Testis (tissue), 3 donors: Measurements from ENCODE around the gene FGF5. TPM values are rescaled to one million over a fixed set of nuclear protein-coding genes. Genes with fewer than 3 reads are reported as not detected.
"Not testable (repeated sequence)": the region's sequence is repeated elsewhere in the genome, so short reads cannot be mapped to it uniquely, and the experiment has no call there.

Experiments
- DNase-seq: peaks from one replicate; pipeline ENCODE4 v3.0.0-alpha.2; 2019
- H3K27ac ChIP-seq, 2 donors: fragments of 200-600 bp; sonication (generic); one replicate each; pipeline ENCODE4 v1.5.1; 2019
- H3K27me3 ChIP-seq: fragments of 200-600 bp; sonication (generic); one replicate; pipeline ENCODE4 v1.5.1; 2019
- H3K36me3 ChIP-seq: fragments of 200-600 bp; sonication (generic); one replicate; pipeline ENCODE4 v1.5.1; 2017; ENCODE audit warnings: low read depth; ENCODE audit errors: missing control alignments
- H3K4me1 ChIP-seq: fragments of 200-600 bp; sonication (generic); one replicate; pipeline ENCODE4 v1.5.1; 2019
- H3K4me3 ChIP-seq, 2 donors: fragments of 200-600 bp; sonication (generic); one replicate each; pipeline ENCODE4 v1.5.1; 2017 to 2019
- H3K9me3 ChIP-seq: fragments of 200-600 bp; sonication (generic); one replicate; pipeline ENCODE4 v1.5.1; 2017
- POLR2A ChIP-seq: fragments of 450-650 bp; IDR thresholded peaks from one replicate; pipeline ENCODE4 v1.6.1; 2017; ENCODE audit warnings: antibody characterized with exemption, mild to moderate bottlenecking, moderate library complexity
- WGBS, 2 donors: methylation state at CpG; one replicate each; pipeline ENCODE4 v1.1.5; 2018; 5-methylcytosine and 5-hydroxymethylcytosine counted together
- intact Hi-C: fragments of 100-400 bp; cut with DNase I; formaldehyde crosslinking; loops from one replicate; pipeline ENCODE4 v1.15.1; 2023; ENCODE audit warnings: low total_unique reads
- polyA plus RNA-seq: library from polyadenylated mRNA; stranded (reverse); fragments of 350-450 nt; fragmentation: Illumina TruSeq; extraction: RNeasy Lipid Tissue Mini Kit (QIAGEN cat#74804); gene quantifications from one replicate; pipeline ENCODE4 v1.2.3, GENCODE V29; 2014; ENCODE audit warnings: low read depth, low replicate concordance; ENCODE audit not compliant: insufficient read depth
- total RNA-seq, 2 donors: library from RNA; depleted of rRNA; stranded (reverse); fragments of >200 nt; gene quantifications; one replicate each; pipeline ENCODE4 v1.2.3, GENCODE V29; 2016
- TF ChIP-seq, protein P1 (sequence below), 3 experiments: fragments of 450-650 bp in 2 of 3; fragments of 200-600 bp in 1 of 3; sonication (generic) in 1 of 3; IDR thresholded peaks; one replicate each; pipeline ENCODE4 v1.5.1; 2016 to 2019; ENCODE audit warnings: antibody characterized with exemption in 3 of 3, mild to moderate bottlenecking in 2 of 3, moderate library complexity in 1 of 3

The FGF5 gene
- total and polyA plus RNA-seq, 3 donors from 2014 or later = not detected

DNA sequence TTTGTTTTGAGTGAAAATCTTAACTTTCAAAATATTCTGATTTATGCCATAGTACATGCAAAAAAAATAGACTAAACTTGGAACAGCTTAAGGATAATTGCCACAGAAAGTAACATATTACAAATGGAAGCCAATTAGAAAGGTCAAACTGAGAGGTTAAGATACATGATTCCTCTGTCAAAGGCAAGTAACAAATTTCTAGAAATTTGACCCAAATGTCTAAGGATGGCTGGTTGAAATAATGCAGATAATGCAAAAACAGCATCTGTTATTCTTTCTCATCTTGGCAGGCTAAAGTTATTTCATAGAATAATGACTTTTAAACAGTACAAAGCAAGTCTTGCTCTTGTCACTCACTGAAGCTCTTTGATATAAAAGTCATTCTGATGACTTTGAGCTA is 10.5 kb downstream of the FGF5 start:
- intact Hi-C loops = no loop called here
- Histone ChIP-seq H3K27me3 (no peaks in the 10 kb centered on the region), H3K27ac (no peak overlapping the region), H3K9me3 (no peaks in the 10 kb centered on the region), H3K4me3 (no peak overlapping the region), H3K4me1 (no peaks in the 10 kb centered on the region), H3K36me3 (no peaks in the 10 kb centered on the region)
- no peak for DNase-seq
- TF ChIP-seq, protein P1, sequence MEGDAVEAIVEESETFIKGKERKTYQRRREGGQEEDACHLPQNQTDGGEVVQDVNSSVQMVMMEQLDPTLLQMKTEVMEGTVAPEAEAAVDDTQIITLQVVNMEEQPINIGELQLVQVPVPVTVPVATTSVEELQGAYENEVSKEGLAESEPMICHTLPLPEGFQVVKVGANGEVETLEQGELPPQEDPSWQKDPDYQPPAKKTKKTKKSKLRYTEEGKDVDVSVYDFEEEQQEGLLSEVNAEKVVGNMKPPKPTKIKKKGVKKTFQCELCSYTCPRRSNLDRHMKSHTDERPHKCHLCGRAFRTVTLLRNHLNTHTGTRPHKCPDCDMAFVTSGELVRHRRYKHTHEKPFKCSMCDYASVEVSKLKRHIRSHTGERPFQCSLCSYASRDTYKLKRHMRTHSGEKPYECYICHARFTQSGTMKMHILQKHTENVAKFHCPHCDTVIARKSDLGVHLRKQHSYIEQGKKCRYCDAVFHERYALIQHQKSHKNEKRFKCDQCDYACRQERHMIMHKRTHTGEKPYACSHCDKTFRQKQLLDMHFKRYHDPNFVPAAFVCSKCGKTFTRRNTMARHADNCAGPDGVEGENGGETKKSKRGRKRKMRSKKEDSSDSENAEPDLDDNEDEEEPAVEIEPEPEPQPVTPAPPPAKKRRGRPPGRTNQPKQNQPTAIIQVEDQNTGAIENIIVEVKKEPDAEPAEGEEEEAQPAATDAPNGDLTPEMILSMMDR (IDR thresholded peaks at IDR 0.05) = no peak
- TF ChIP-seq POLR2A = no peak

DNA sequence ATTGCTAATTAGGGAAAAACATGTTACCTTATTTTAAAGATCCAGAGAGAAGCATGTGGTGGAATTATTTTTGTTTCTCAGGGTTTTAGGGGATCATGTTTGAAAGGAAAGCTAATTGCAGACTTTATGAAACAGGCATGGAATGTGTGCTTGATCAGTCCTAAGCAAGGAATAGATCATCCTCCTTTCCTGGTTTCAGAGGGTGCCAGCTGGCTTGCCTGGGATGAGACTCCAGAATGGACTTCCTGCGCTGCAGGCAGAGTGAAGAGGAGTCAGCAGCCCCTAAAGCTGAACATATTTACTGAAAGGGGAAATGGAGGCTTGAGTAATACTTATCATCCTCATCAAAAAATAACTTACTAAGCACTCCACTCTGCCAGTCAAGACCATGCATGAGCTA is 13.3 kb downstream of the FGF5 start:
- H3K9me3 ChIP-seq = no peaks in the 10 kb centered on the region
- no peaks in the 10 kb centered on the region for H3K27me3 ChIP-seq
- no peak for DNase-seq
- H3K27ac ChIP-seq = no peak overlapping the region
- H3K4me3 ChIP-seq = no peak overlapping the region
- 94 to 100% methylated on average over 1 of the region's 1 CpG for WGBS, 2 donors
- no peak for TF ChIP-seq POLR2A
- TF ChIP-seq, protein P1 (IDR thresholded peaks at IDR 0.05) = no peak
- intact Hi-C loops = no loop called here
- no peaks in the 10 kb centered on the region for H3K36me3 ChIP-seq
- H3K4me1 ChIP-seq = no peaks in the 10 kb centered on the region

DNA sequence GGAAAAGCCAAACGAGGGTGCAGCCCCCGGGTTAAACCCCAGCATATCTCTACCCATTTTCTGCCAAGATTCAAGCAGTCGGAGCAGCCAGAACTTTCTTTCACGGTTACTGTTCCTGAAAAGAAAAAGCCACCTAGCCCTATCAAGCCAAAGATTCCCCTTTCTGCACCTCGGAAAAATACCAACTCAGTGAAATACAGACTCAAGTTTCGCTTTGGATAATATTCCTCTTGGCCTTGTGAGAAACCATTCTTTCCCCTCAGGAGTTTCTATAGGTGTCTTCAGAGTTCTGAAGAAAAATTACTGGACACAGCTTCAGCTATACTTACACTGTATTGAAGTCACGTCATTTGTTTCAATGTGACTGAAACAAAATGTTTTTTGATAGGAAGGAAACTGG is 20.0 kb downstream of the FGF5 start:
- intact Hi-C loops = no loop called here
- no peak for DNase-seq
- Histone ChIP-seq H3K27ac (peak overlapping the region in 1 of 2 donors; percentile 47), H3K9me3 (no peaks in the 10 kb centered on the region), H3K4me1 (no peaks in the 10 kb centered on the region), H3K27me3 (no peaks in the 10 kb centered on the region), H3K4me3 (no peak overlapping the region), H3K36me3 (no peaks in the 10 kb centered on the region)
- WGBS, 2 donors = 31 to 36% methylated on average over 7 of the region's 7 CpGs
- TF ChIP-seq, protein P1 (IDR thresholded peaks at IDR 0.05) = no peak
- TF ChIP-seq POLR2A = no peak

DNA sequence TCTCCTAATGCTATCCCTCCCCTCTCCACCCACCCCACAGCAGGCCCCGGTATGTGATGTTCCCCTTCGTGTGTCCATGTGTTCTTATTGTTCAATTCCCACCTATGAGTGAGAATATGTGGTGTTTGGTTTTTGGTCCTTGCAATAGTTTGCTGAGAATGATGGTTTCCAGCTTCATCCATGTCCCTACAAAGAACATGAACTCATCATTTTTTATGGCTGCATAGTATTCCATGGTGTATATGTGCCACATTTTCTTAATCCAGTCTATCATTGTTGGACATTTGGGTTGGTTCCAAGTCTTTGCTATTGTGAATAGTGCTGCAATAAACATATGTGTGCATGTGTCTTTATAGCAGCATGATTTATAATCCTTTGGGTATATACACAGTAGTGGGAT is 24.2 kb downstream of the FGF5 start:
- DNase-seq, H3K27me3 ChIP-seq, intact Hi-C loops, H3K4me3 ChIP-seq, H3K36me3 ChIP-seq, H3K9me3 ChIP-seq, H3K4me1 ChIP-seq, H3K27ac ChIP-seq: not testable (repeated sequence)
- 94 to 98% methylated on average over 2 of the region's 2 CpGs for WGBS, 2 donors

DNA sequence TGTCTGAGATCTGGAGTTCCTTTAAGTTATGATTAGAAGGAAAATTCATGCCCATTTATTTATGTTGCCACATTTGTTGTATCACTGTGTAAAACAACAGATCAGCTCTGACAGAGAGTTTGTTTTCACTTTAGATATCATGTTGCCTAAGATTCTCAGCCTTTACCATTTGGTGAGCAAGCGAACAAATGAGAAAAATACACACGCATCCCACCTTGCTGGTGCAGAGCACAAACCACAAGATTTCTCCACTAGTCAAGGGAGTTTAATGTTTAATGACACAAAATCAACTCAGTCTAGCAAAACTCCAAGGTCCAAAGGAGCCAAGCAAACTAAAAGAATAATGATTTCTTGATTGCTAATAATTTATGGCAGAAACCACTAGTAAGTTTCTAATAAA is 27.7 kb downstream of the FGF5 start:
- no peak for TF ChIP-seq POLR2A
- TF ChIP-seq, protein P1 (IDR thresholded peaks at IDR 0.05) = no peak
- 89 to 95% methylated on average over 2 of the region's 2 CpGs for WGBS, 2 donors
- no peaks in the 10 kb centered on the region for H3K36me3 ChIP-seq
- H3K4me1 ChIP-seq = no peaks in the 10 kb centered on the region
- no peaks in the 10 kb centered on the region for H3K9me3 ChIP-seq
- no peak for DNase-seq
- no peaks in the 10 kb centered on the region for H3K27me3 ChIP-seq
- no peak overlapping the region for H3K27ac ChIP-seq
- intact Hi-C loops = no loop called here
- H3K4me3 ChIP-seq = no peak overlapping the region
